Neural cell (in vitro differentiated cells): Measurements from ENCODE around the gene PXDN. TPM values are rescaled to one million over a fixed set of nuclear protein-coding genes. Genes with fewer than 3 reads are reported as not detected.

Source experiments
- H2AFZ ChIP-seq: fragments of 200-600, 300-800 bp; sonication (generic), shearing (Covaris generic); 2 replicates; pipeline ENCODE4 v1.6.0; 2014; ENCODE audit warnings: low read depth, mild to moderate bottlenecking, antibody characterized with exemption, low read length, moderate library complexity
- H3F3A ChIP-seq: fragments of 200-600 bp; shearing (Covaris generic); 2 replicates; pipeline ENCODE4 v1.6.1; 2016; ENCODE audit warnings: mild to moderate bottlenecking, moderate library complexity, mixed read lengths, antibody characterized with exemption, low read length; ENCODE audit not compliant: insufficient read depth, poor library complexity, severe bottlenecking
- H3K27ac ChIP-seq: fragments of 200-600, 300-800 bp; sonication (generic), shearing (Covaris generic); 2 replicates; pipeline ENCODE4 v1.5.1; 2014; ENCODE audit warnings: mild to moderate bottlenecking, low read length, moderate library complexity
- H3K27me3 ChIP-seq: fragments of 300-800, 200-600 bp; sonication (generic), shearing (Covaris generic); 2 replicates; pipeline ENCODE4 v1.6.0; 2014; ENCODE audit warnings: mild to moderate bottlenecking, low read depth, low read length, moderate library complexity; ENCODE audit not compliant: insufficient read depth
- H3K36me3 ChIP-seq: fragments of 300-800, 200-600 bp; sonication (generic), shearing (Covaris generic); 2 replicates; pipeline ENCODE4 v1.5.1; 2014; ENCODE audit warnings: mild to moderate bottlenecking, antibody characterized with exemption, low read length, moderate library complexity; ENCODE audit not compliant: insufficient read depth
- H3K4me2 ChIP-seq: fragments of 300-800, 200-600 bp; sonication (generic), shearing (Covaris generic); 2 replicates; pipeline ENCODE4 v1.6.0; 2014; ENCODE audit warnings: mild to moderate bottlenecking, low read length
- H3K4me3 ChIP-seq: fragments of 300-800, 200-600 bp; sonication (generic), shearing (Covaris generic); 2 replicates; pipeline ENCODE4 v1.5.1; 2014; ENCODE audit warnings: mild to moderate bottlenecking, low read length, moderate library complexity
- H3K79me2 ChIP-seq: fragments of 200-600 bp; shearing (Covaris generic); replicated peaks from 2 replicates; pipeline ENCODE4 v1.6.0; 2014; ENCODE audit warnings: mild to moderate bottlenecking, low read length, moderate library complexity; ENCODE audit not compliant: insufficient read depth
- H3K9ac ChIP-seq: fragments of 300-800, 200-600 bp; sonication (generic), shearing (Covaris generic); 2 replicates; pipeline ENCODE4 v1.6.1; 2016; ENCODE audit warnings: mild to moderate bottlenecking, low read length, mixed read lengths
- H3K9me2 ChIP-seq: fragments of 200-600 bp; shearing (Covaris generic); 2 replicates; pipeline ENCODE4 v1.6.1; 2016; ENCODE audit warnings: mild to moderate bottlenecking, low read length, mixed read lengths; ENCODE audit not compliant: insufficient read depth
- H3K9me3 ChIP-seq: fragments of 200-600, 300-800 bp; sonication (generic), shearing (Covaris generic); 2 replicates; pipeline ENCODE4 v1.6.1; 2016; ENCODE audit warnings: mild to moderate bottlenecking, mixed run types, low read length, moderate library complexity, mixed read lengths
- H4K20me1 ChIP-seq: fragments of 200-600 bp; shearing (Covaris generic); 2 replicates; pipeline ENCODE4 v1.6.1; 2016; ENCODE audit warnings: mild to moderate bottlenecking, mixed run types; ENCODE audit not compliant: insufficient read depth
- CTCF ChIP-seq: fragments of 450-650 bp; IDR thresholded peaks from 2 replicates; pipeline ENCODE4 v1.5.1; 2014; ENCODE audit warnings: antibody characterized with exemption, mild to moderate bottlenecking, moderate library complexity; ENCODE audit not compliant: poor library complexity, severe bottlenecking
- EP300 ChIP-seq: fragments of 450-650 bp; conservative IDR thresholded peaks from 2 replicates; pipeline ENCODE4 v1.6.1; 2014; ENCODE audit warnings: antibody characterized with exemption, mild to moderate bottlenecking, moderate library complexity; ENCODE audit not compliant: poor library complexity, severe bottlenecking
- EZH2 ChIP-seq: fragments of 200-600, 300-800 bp; shearing (Covaris generic), sonication (generic); IDR thresholded peaks from 2 replicates; pipeline ENCODE4 v1.6.1; 2014; ENCODE audit warnings: antibody characterized with exemption, low read length, borderline replicate concordance, mild to moderate bottlenecking; ENCODE audit not compliant: insufficient read depth, poor library complexity, severe bottlenecking
- MXI1 ChIP-seq: fragments of 450-650 bp; conservative IDR thresholded peaks from 2 replicates; pipeline ENCODE4 v1.6.1; 2014; ENCODE audit warnings: antibody characterized with exemption, mild to moderate bottlenecking; ENCODE audit not compliant: poor library complexity, severe bottlenecking
- POLR2AphosphoS5 ChIP-seq: IDR thresholded peaks from 2 replicates; pipeline ENCODE4 v1.6.1; 2012
- RAD21 ChIP-seq: fragments of 450-650 bp; conservative IDR thresholded peaks from 2 replicates; pipeline ENCODE4 v1.6.1; 2014; ENCODE audit warnings: antibody characterized with exemption, mild to moderate bottlenecking, moderate library complexity
- REST ChIP-seq: IDR thresholded peaks from 2 replicates; pipeline ENCODE4 v1.6.1; 2012; ENCODE audit warnings: borderline replicate concordance
- SMC3 ChIP-seq: fragments of 450-650 bp; conservative IDR thresholded peaks from 2 replicates; pipeline ENCODE4 v1.6.1; 2014; ENCODE audit warnings: antibody characterized with exemption, mild to moderate bottlenecking, moderate library complexity; ENCODE audit not compliant: poor library complexity
- TAF1 ChIP-seq: IDR thresholded peaks from 2 replicates; pipeline ENCODE4 v1.6.1; 2012; ENCODE audit warnings: low read depth
- polyA plus RNA-seq: library from polyadenylated mRNA; depleted of rRNA; stranded (reverse); fragments of >200 nt; gene quantifications from 2 replicates; pipeline ENCODE4 v1.2.3, GENCODE V29; 2014

Gene PXDN
- polyA plus RNA-seq, 1 donor from 2014 or later, result 181 TPM

DNA sequence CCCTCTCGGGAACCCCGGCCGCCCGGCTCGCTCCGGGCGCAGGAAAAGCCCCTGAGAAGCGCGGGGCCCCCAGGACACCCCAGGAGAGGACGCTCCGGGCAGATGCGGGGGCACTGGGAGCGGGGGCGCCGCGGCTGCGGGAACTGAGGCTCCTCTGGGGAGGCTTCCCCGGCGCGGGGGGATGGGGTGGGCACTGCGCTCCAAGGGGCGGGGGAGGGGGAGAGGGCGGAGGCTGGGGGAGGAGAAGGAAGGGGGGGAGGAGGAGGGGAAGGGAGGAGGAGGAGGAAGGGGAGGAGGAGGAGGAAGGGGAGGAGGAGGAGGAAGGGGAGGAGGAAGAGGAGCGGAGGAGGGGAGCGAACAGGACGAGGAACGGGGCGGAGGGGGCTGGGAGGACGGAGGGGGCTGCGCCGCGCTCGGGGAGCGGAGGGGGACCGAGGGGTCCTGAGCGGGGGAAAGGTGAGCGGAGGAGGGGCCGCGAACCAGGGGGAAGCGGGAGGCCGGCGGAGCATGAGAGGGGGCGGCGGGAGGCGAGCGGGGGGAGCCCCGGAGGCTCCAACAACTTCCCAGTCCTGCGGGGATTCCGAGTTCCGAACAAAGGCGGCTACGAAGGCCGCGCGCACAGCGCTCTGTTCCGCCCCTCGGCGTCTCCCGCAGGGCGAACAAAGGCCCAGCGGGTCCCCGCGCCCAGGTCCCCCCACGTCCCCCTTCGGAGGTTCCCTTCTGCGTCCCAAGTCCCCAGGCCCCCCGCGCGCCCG lies 742 bp downstream of the PXDN start:
- H3K4me2 ChIP-seq, result peak overlapping the region; percentile 54
- H3K4me3 ChIP-seq, result peak overlapping the region; percentile 88
- peak overlapping the region; percentile 94 for H3K9ac ChIP-seq
- H3K27ac ChIP-seq, result peak overlapping the region; percentile 87
- TF ChIP-seq EZH2, result no peak
- TF ChIP-seq SMC3, result no peak
- TF ChIP-seq RAD21, result no peak
- TF ChIP-seq POLR2AphosphoS5, result no peak
- no peak for TF ChIP-seq EP300
- TF ChIP-seq TAF1, result no peak
- no peak for TF ChIP-seq REST
- no peak for TF ChIP-seq MXI1
- no peak for TF ChIP-seq CTCF
- H3K79me2 ChIP-seq, result peaks cover 54% of the 10 kb centered on the region
- H3K9me2 ChIP-seq, result no peaks in the 10 kb centered on the region
- no peaks in the 10 kb centered on the region for H3K9me3 ChIP-seq
- peak overlapping the region; percentile 21 for H2AFZ ChIP-seq
- H4K20me1 ChIP-seq, result no peaks in the 10 kb centered on the region
- no peaks in the 10 kb centered on the region for H3K27me3 ChIP-seq
- no peaks in the 10 kb centered on the region for H3F3A ChIP-seq
- H3K36me3 ChIP-seq, result no peaks in the 10 kb centered on the region

DNA sequence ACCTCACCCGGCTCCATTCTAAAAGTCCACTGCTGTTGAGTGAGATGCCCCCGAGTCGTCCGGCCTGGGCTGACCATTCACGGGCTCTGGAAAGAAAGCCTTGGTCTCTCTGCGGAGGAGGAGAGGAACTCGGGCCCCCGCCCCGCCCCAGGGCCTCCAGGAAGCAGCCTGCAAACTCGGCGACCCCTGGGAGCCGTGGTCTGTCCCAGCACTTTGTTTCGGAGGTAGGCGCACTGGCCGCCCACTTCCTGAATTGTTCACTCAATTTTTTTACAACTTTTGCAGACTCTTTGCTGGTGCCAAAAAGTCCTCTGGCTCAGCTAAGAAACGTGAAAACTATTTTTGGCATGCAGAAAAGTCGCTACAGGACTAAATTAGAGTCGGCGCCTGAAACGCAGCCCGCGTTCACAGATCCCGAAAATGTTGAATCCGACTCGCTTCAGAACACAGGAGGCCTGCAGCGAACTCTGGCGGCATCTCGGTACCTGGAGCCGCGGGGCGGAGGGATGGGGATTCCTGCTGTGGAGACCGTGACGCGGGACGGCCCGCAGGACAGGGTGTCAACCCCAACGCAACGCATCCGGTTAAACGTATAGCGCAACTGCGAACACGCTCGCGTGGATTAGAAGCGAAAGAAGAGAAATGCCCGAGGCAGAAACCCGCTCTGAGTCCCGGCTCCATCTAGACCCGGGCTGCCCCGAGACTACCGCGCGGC lies 1.5 kb downstream of the PXDN start:
- Histone ChIP-seq H3K9me2 (no peaks in the 10 kb centered on the region), H3K9ac (peak overlapping the region; percentile 94), H3K4me3 (peak overlapping the region; percentile 88), H2AFZ (peak overlapping the region; percentile 21), H3K79me2 (peaks cover 62% of the 10 kb centered on the region), H3K9me3 (no peaks in the 10 kb centered on the region), H3F3A (no peaks in the 10 kb centered on the region), H3K27ac (peak overlapping the region; percentile 87), H3K36me3 (no peaks in the 10 kb centered on the region), H3K4me2 (peak overlapping the region; percentile 54), H4K20me1 (no peaks in the 10 kb centered on the region), H3K27me3 (no peaks in the 10 kb centered on the region)
- TF ChIP-seq EP300 (no peak), CTCF (peak; percentile 65), SMC3 (peak; percentile 60), RAD21 (peak; percentile 72), MXI1 (peak; percentile 52), TAF1 (no peak), EZH2 (no peak), REST (no peak), POLR2AphosphoS5 (peak; percentile 47)
